SIG-M5 (cell line): ENCODE data around the gene KCNH6.

Experiments
- DNase-seq: peaks from one replicate; lab custom pipeline; 2025; lab: John Stamatoyannopoulos, UW

Gene KCNH6

DNA sequence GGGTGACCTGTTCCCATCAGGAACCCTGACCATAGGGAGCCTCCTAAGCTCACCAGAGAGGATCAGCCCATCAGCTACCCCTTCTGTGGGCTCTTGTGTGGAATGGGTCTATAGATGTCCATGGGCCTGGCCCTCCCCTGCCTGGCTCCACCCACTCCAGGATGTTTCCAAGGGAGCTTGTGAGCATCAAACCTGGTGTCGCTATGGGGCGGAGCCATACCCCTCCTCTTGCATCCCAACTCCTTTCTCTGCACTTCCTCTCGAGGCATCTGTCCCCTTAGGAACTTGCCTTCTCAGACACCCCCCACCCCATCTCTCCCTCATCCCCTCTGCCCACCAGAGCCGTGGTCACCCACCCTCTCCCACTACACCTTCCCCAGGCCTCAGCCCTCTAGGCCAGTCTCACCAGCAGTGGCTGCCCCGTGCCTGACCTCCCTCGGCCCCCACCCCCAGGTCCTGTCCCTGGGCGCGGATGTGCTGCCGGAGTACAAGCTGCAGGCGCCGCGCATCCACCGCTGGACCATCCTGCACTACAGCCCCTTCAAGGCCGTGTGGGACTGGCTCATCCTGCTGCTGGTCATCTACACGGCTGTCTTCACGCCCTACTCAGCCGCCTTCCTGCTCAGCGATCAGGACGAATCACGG, 10.4 kb downstream of the KCNH6 start:
- no peak for DNase-seq

DNA sequence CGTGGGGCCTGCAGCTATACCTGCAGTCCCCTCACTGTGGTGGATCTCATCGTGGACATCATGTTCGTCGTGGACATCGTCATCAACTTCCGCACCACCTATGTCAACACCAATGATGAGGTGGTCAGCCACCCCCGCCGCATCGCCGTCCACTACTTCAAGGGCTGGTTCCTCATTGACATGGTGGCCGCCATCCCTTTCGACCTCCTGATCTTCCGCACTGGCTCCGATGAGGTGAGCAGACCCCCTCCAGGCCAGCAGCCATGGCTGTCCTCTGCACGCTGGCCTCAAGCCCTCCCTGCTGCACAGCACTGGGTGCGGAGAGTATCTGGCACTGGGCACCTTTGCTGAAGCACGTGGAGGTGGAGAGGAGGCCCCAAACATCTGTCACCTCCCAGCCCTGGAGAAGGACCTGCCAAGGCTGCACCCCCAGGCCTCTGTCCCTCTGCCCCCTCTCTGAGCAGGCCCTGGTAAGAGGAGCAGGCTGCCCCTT, 11.0 kb downstream of the KCNH6 start:
- DNase-seq, result no peak

DNA sequence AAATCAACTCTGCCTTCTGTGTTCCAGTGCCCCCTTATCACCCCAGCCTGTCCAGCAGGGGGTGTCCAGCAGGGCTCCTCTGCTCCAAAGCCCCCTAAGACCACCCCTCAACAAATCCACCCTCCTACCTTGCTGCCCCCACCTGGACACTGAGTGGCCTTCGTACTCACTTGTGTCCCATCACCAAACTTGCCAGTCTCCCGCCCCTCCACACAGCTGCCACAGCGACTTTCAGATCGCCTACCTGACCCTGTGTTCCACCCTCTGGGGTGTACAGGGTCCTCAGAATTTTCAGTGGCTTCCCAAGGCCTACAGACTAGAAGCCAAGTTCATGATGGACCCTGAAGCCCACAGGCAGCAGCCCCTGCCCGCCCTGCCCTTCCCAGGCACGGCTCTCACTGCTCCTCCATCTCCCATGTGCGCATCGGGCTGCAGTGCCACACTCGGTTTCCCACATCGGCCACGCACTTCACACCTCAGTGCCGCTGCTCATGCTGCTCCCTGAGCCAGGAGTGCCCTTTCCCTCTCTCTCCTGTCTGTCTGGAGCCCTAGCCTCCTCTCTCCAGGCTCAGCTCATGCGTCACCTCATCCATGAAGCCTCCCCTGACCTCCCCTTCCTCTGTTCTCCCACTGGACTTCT, 11.8 kb downstream of the KCNH6 start:
- DNase-seq, result no peak

DNA sequence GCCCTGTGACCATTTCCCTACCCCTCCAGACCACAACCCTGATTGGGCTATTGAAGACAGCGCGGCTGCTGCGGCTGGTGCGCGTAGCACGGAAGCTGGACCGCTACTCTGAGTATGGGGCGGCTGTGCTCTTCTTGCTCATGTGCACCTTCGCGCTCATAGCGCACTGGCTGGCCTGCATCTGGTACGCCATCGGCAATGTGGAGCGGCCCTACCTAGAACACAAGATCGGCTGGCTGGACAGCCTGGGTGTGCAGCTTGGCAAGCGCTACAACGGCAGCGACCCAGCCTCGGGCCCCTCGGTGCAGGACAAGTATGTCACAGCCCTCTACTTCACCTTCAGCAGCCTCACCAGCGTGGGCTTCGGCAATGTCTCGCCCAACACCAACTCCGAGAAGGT, 12.5 kb downstream of the KCNH6 start:
- no peak for DNase-seq

DNA sequence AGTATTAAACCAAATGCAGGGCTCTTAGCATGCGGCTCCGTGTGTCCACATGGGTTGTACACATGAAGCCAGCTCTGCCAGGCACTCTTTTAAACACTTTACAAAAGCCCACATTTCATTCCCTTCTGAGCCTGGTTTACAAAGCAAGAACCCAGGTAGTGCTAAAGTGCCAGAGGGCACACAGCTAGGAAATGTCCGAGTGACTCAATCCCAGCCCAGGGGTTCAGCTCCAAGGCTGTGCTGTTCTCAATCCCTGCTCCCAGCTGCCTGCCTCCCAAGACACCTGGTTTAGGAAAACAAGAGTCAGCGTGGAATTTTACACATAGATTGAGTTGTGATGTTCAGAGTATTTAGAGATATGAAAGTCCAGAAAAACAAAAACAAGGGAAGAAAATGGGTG, 13.8 kb downstream of the KCNH6 start:
- DNase-seq, result no peak

DNA sequence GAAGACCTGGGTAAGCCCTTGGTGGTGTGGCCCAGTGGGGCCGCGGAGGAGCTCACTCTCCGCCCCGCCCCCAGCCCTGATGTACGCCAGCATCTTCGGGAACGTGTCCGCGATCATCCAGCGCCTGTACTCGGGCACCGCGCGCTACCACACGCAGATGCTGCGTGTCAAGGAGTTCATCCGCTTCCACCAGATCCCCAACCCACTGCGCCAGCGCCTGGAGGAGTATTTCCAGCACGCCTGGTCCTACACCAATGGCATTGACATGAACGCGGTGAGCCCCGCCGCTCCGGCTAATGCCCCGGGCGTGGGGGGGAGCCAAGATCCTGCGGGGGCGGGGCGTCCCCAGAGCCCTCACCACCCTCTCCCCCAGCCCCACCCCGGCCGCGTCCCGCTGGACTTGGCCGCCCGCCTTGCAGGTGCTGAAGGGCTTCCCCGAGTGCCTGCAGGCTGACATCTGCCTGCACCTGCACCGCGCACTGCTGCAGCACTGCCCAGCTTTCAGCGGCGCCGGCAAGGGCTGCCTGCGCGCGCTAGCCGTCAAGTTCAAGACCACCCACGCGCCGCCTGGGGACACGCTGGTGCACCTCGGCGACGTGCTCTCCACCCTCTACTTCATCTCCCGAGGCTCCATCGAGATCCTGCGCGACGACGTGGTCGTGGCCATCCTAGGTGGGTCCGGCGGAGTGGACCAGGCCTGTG, 15.0 kb downstream of the KCNH6 start:
- no peak for DNase-seq

DNA sequence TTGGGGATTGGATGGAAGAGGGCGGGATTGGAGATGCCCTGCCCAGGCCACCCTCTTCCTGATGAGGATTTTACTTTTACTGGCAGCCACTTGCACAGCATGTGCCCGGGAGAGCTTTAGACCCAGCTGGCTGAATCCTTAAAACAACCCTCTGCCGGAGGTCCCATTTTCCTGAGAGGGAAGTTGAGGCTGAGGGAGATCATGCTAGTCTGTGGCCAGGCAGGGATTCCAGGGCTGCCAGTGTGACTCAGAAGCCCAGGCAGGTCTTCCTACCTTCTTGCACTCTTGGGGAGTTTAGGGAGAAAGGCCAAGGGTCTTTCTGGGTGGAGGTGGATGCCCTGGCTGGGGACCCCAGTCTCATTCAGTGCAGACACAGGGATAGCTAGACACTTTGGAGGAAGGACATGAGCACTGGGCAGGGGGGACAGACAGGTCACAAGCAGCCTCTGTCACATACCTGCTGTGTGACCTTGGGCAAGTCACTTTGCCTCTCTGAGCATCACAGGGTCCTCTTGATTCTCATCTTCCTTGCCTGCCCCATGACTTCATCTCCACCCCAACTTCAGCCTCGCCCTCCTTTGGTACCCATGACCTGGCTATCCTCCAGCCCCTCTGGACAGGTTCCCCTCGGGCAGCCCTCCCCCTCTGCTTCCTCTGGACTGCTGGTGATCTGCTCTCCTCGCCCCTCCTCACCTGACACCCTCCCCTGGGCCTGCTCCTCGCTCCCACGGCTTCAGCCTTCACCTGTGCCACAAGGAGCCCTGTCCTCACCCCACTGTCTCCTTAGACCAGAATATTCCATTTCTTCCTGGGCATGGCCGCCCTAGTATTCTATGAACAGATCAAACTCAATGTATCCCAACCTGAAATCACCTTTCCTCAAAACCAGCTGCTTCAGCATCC, 15.8 kb downstream of the KCNH6 start:
- no peak for DNase-seq

DNA sequence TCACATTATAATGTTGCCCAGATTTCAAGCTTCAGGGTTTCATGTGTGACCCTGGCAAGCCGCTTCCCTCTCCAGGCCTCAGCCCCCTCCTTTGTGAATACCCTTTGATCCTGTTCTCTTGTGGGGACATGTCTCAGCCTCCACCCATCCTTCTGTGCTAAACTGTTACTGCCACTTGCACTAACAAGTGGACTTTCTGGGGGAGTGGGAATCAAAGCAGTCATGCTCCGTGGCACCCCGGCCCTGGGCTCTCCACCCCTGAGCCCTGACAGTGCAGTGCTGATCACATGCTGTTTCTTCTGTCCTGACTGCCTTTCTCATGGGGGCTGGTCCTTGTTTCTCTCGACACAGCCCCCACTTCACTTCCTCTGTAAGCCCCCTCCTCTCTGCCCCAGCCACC, 17.4 kb downstream of the KCNH6 start:
- no peak for DNase-seq

DNA sequence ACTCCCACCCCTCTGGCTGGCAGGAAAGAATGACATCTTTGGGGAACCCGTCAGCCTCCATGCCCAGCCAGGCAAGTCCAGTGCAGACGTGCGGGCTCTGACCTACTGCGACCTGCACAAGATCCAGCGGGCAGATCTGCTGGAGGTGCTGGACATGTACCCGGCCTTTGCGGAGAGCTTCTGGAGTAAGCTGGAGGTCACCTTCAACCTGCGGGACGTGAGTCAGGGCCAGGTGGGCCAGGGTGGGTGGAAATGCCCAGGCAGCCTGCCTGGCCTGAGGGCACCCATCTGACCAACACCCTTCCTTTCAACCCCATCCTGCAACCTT, 19.0 kb downstream of the KCNH6 start:
- no peak for DNase-seq

DNA sequence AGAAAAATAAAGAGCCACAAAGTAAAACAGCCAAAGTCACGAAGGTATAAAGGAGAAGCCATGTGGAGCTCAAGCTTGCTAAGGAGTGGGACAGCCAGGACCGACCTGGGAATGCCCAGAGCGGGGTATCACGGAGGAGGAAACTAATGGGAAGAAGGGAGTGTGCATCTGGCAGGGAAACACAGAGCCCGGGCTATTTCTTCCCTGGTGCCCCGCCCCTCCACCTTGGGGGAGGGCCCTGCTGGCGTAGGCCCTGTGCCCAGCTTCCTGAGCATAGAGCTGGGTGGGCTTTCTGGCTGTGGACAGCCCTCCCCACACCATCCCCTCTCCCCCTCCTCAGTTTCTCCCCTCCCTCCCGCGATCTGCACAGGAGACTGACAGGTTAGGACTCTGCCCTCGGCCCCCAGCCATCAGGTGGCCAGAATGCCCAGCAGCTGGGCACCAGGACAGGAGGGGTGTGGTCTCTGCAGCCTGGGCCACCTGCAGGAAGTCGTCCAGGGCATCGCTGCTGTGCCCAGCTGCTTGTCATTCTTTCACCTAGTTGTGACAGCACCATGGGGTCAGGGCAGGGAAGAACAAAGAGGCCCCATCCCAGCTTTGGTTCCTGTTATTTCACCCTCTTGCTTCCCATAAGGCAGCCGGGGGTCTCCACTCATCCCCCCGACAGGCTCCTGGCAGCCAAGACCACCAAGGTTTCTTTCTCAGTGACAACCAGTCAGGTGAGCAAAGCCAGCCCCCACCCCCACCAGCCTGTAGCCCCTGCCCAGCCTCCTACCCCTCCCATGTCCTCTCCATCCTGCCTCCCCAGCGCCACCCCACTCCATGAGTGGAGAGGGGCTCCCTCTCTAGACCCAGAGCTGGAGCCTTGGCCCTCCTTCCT, 20.0 kb downstream of the KCNH6 start:
- DNase-seq, result no peak

DNA sequence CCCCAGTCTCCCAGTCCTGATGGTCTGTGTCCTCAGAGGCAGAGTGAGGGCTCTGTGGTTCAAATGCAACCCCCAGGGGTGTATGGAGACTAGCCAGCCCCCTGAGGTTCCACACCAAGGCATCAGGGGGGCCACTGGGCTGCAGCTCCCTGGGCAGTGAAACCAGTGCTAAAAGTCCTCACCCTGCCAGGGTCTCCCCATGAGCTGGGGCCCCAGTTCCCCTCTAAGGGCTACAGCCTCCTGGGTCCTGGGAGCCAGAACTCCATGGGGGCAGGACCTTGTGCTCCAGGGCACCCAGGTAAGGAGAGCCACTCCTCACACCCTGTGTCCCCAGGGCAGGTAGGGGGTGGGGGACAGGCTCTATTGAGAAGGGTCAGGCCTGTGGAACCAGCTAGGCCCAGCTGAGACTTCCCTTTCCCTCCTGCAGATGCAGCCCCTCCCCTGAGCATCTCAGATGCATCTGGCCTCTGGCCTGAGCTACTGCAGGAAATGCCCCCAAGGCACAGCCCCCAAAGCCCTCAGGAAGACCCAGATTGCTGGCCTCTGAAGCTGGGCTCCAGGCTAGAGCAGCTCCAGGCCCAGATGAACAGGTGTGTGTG, 20.8 kb downstream of the KCNH6 start:
- DNase-seq, result no peak

DNA sequence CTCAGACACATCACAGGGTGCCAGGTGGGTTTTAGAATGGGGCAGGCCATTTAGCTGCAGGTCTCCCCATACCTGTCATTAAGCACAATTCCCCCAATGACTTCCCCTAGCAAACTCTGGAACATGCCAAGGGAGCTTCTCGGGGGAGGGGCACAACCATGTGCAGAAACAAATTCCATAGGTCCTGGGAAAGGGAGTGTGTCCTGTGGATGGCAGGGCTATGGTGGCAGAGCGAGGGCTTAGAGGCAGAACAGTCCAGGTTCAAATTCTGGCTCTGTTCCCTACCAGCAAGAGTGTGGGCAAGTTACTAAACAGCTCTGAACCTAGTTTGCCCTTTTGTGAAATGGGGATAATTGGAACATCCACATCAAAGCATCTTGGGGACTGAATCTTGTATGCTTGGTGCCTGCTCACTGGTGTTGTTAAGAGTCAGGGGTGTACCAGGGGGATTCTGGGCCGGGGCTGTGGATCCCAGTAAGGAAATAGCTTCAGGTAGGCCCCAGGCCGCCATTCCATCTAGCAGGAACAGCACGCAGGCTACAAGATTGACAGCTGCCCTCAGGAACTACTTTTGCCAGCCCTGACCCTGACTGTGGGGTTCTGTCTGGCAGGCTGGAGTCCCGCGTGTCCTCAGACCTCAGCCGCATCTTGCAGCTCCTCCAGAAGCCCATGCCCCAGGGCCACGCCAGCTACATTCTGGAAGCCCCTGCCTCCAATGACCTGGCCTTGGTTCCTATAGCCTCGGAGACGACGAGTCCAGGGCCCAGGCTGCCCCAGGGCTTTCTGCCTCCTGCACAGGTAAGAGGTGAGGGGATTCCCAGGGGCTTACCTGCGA, 21.5 kb downstream of the KCNH6 start:
- no peak for DNase-seq

DNA sequence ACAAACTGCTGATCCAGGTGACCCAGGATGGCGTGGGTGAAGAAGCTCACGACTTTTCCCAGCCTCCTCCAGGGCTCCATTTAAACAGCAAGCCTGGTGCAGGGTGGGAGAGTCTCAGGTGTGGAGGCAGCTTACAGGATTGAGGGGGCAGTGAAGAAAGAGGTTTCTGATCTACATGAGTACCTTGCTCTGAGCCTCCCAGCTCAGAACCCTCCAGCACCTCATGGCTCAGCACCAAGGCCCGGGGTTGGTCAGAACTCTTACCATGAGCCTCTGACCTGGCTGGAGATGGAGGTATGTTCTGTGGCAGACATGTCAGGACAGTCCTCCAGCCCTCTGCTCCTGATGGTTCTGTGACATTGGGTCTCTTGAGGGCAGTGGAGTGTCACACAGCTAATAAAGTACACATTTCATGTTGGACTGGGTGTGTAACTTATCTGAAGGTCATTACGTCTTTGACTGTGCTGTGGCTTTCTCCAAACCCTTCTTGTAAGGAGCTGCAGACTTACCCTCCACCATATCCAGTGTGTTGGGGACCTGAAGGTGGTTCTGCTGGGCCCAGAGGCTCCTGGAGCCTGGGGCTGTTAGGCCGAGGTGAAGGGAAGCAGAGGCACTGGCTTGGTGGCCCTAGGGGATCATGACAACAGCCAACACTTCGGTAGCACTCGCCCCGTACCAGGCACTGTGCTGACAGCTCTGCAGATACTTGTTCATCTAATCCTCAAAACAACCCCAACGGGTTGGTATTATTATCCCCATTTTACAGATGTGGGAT, 23.3 kb downstream of the KCNH6 start:
- DNase-seq, result no peak

DNA sequence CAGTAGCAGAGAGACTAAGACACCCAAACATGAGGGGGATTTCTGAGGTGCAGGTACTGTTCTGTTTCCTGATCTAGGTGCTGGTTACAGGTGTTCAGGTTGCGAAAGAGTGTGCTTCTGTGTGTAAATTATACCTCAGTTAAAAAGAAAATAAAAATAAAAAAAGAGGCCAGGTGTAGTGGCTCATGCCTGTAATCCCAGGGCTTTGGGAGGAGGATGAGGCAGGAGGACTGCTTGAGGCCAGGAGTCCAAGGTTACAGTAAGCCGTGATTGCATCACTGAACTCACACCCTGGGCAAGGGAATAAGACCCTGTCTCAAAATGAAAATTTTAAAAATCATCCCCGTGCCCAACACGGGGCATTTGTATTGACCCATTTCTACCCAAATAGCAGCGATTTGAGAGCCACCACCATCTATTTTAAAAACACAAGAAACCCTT, 23.9 kb downstream of the KCNH6 start:
- DNase-seq, result no peak

DNA sequence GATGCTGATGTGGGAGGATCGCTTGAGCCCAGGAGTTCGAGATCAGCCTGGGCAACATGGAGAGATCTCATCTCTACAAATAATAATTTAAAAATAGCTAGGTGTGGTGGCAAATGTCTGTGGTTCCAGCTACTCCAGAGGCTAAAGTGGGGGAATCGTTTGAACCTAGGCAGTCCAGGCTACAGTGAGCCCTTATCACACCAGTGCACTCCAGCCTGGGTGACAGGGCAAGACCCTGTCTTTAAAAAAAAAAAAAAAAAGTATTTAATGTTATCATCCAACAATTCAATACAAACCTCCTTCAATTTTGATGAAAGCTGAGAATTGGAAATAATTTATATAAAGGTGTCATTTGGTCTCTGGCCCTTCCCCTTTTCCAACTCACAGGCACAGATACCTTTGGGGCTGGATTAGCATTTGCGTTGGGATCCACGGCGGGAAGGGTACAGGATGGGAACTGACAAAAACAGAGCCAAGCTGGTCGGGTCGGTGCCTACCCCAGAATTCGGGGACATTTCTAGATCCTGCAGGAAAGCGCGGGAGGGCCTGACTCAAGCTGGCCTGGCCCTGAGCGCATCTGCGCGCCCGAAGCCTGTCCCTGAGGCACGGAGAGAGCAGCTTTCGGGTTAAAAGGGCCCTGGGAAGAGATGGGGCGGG, 26.3 kb downstream of the KCNH6 start:
- no peak for DNase-seq

DNA sequence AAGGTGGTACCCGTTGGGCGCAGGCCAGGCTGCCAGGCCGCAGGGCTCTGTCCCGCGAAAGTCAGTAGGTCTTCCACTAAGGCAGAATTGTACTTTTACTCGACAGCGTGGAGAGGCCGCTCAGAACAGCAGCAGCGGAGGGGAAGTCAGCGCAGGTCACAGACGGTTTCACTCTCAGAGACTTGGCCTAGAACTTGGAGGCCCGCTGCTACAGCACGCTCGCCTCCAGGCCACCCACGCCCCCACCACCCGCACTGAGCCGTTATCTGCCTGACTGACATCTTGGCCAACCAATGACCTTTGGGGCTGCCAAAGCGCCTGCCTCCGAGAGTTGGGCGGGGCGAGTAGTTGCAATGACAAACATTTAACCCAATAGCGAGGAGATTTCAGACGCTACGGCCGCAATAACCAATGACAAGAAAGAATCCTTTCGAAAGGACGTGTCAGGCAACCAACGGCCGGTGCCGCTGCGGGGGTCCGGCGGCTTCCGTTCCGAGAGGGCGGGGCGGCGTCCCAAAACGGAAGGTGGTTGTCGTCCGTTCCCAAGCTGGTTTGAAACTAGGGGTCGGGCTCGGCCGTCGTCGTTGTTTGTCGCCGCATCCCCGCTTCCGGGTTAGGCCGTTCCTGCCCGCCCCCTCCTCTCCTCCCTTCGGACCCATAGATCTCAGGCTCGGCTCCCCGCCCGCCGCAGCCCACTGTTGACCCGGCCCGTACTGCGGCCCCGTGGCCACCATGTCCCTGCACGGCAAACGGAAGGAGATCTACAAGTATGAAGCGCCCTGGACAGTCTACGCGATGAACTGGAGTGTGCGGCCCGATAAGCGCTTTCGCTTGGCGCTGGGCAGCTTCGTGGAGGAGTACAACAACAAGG, 27.0 kb downstream of the KCNH6 start, which contains the start of gene DCAF7:
DCAF7 (plus strand) TSS at position 532 of the 871 bp plus-strand sequence; CDS start at position 733, 201 bp downstream.
- DNase-seq, result peak; percentile 97

DNA sequence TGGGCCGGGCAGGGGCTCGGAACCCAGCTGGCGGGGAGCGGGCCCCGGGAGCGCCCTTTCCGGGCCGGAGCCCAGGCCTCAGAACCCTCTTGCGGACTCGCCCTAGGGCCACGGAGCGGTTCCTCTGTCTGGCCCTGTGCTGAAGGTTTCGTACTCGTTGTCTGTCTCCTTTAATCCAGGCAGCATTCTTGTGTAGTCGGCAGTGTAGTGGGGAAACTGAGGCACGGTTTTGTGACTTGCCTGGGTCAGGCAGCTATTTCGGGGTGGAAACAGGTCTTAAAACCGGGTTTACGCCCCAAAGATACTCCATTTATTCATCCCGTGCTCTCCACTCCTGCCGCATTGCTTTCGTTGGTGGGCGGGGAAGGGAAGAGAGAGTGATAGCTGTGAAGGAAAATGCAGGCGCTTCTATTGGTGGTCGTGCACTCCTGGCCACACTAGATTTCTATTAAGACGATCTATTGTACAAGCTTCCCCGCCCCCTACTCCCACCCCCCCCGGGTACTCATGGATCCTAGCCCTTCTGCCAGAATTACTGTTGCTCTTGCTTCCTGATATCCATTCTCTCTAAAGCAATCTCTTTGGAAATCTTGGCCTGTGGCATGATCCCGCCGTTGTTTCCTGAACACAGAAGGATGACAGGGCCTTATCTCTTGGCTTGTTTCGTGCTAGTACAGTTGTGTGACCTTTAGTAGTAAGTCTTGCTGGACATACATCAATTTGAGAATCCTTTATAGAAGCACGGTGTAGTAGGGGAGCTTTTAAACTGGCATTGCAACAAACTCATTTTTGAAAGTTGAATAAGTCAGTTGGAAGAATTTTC, 27.9 kb downstream of the KCNH6 start:
- no peak for DNase-seq
